ENCODE measurements around the gene TCF23. TPM values are rescaled to one million over a fixed set of nuclear protein-coding genes. Genes with fewer than 3 reads are reported as not detected.

Gene TCF23
- total RNA-seq (not detected), total RNA-seq (0 to 0.11 (median 0) reads per million in 172 experiments)
- polyA plus RNA-seq (2013, experiment 1 of 2): not detected
- 0.01 TPM for polyA plus RNA-seq (2013, experiment 2 of 2)

GRCh38 chr2:27148801-27149439 lies at the start of gene TCF23:
TCF23 (plus strand) TSS chr2:27149004; CDS start chr2:27149134, 130 bp downstream.
- no peak within 1 kb of the TSS for H3K4me3 Mint-ChIP-seq
- ATAC-seq (ENCODE audit: poor library complexity): no peak
- H3K27me3 Mint-ChIP-seq: peaks cover 17% of the 10 kb centered on the region
- ChIA-PET CTCF (no interaction called here), POLR2A (no interaction called here)
- intact Hi-C loops (cut with DNase I, micrococcal nuclease): loop anchor here in 1 of 2 experiments (5.0 kb wide), 1 partner anchor 37 kb away; no protein-coding TSS in a partner anchor
- no peaks in the 10 kb centered on the region for H3K9me3 Mint-ChIP-seq
- Histone ChIP-seq H3K4me3 (ENCODE audit: low read length) (no peak within 1 kb of the TSS), H3K4me1 (ENCODE audit: insufficient read depth, low read length) (no peaks in the 10 kb centered on the region), H3K27ac (ENCODE audit: low read depth in 1 of 2, low read length in 2 of 2) (no peak within 1 kb of the TSS), H3K9me3 (ENCODE audit: control insufficient read depth in 1 of 2, insufficient read depth in 1 of 2, low read length in 2 of 2) (no peaks in the 10 kb centered on the region), H3K27me3 (ENCODE audit: control insufficient read depth in 1 of 2, insufficient read depth in 2 of 2, low read length in 2 of 2) (peaks cover 0 to 4% of the 10 kb centered on the region in 2 experiments), H3K36me3 (ENCODE audit: insufficient read depth, low read length) (no peaks in the 10 kb centered on the region)
- no peak within 1 kb of the TSS for H3K27ac Mint-ChIP-seq
- H3K4me1 Mint-ChIP-seq (ENCODE audit: low read depth): no peaks in the 10 kb centered on the region
- no peak for DNase-seq
- TF ChIP-seq CTCF (IDR thresholded peaks at IDR 0.05): no peak
- no peaks in the 10 kb centered on the region for H3K36me3 Mint-ChIP-seq (ENCODE audit: low read depth)

- TF ChIP-seq CTCF (IDR thresholded peaks at IDR 0.05): no peak
- peaks cover 7% of the 10 kb centered on the region for H3K36me3 Mint-ChIP-seq (ENCODE audit: low read depth)
- Histone ChIP-seq H3K4me3 (ENCODE audit: low read length) (no peak overlapping the region), H3K4me1 (ENCODE audit: insufficient read depth, low read length) (peaks cover 9% of the 10 kb centered on the region), H3K27me3 (ENCODE audit: control insufficient read depth in 1 of 2, insufficient read depth in 2 of 2, low read length in 2 of 2) (no peaks in the 10 kb centered on the region), H3K27ac (ENCODE audit: low read depth in 1 of 2, low read length in 2 of 2) (no peak overlapping the region), H3K36me3 (ENCODE audit: insufficient read depth, low read length) (peaks cover 2% of the 10 kb centered on the region), H3K9me3 (ENCODE audit: control insufficient read depth in 1 of 2, insufficient read depth in 1 of 2, low read length in 2 of 2) (no peaks in the 10 kb centered on the region)
- no peaks in the 10 kb centered on the region for H3K9me3 Mint-ChIP-seq
- ChIA-PET POLR2A (no interaction called here), CTCF (interaction anchor here (0.8 to 1.8 kb wide), 3 partner anchors 92 to 204 kb away, joined by 3 to 9 read pairs (median 4); no protein-coding TSS in a partner anchor)
- ATAC-seq (ENCODE audit: poor library complexity): no peak
- peaks cover 11% of the 10 kb centered on the region for H3K4me1 Mint-ChIP-seq (ENCODE audit: low read depth)
- H3K4me3 Mint-ChIP-seq: no peak overlapping the region
- intact Hi-C loops (cut with DNase I, micrococcal nuclease): loop anchor here in 1 of 2 experiments (1.0 to 5.0 kb wide), 3 partner anchors 92 to 583 kb away; no protein-coding TSS in a partner anchor
- no peak overlapping the region for H3K27ac Mint-ChIP-seq
- no peak for DNase-seq
- H3K27me3 Mint-ChIP-seq: no peaks in the 10 kb centered on the region
These were observed 49.4 kb upstream of the TCF23 start for GRCh38 chr2:27099334-27099955.

GRCh38 chr2:27100036-27100435 lies 48.8 kb upstream of the TCF23 start:
- H3K4me3 ChIP-seq (ENCODE audit: low read length): no peak overlapping the region
- ATAC-seq (ENCODE audit: poor library complexity): no peak
- no peak overlapping the region for H3K4me3 Mint-ChIP-seq
- peaks cover 7% of the 10 kb centered on the region for H3K36me3 Mint-ChIP-seq (ENCODE audit: low read depth)
- DNase-seq: no peak
- CTCF ChIA-PET: interaction anchor here (1.7 to 1.8 kb wide), 2 partner anchors 180 to 203 kb away, joined by 4 to 9 read pairs; no protein-coding TSS in a partner anchor
- intact Hi-C loops (cut with DNase I, micrococcal nuclease): loop anchor here in 1 of 2 experiments (5.0 kb wide), 1 partner anchor 82 kb away; no protein-coding TSS in a partner anchor
- POLR2A ChIA-PET: no interaction called here
- H3K4me1 ChIP-seq (ENCODE audit: insufficient read depth, low read length): peaks cover 9% of the 10 kb centered on the region
- H3K27ac ChIP-seq (ENCODE audit: low read depth in 1 of 2, low read length in 2 of 2): no peak overlapping the region
- peaks cover 11% of the 10 kb centered on the region for H3K4me1 Mint-ChIP-seq (ENCODE audit: low read depth)
- H3K36me3 ChIP-seq (ENCODE audit: insufficient read depth, low read length): peaks cover 2% of the 10 kb centered on the region
- no peaks in the 10 kb centered on the region for H3K27me3 ChIP-seq (ENCODE audit: control insufficient read depth in 1 of 2, insufficient read depth in 2 of 2, low read length in 2 of 2)
- no peak overlapping the region for H3K27ac Mint-ChIP-seq
- H3K9me3 ChIP-seq (ENCODE audit: control insufficient read depth in 1 of 2, insufficient read depth in 1 of 2, low read length in 2 of 2): no peaks in the 10 kb centered on the region
- H3K9me3 Mint-ChIP-seq: no peaks in the 10 kb centered on the region
- no peak for TF ChIP-seq CTCF (IDR thresholded peaks at IDR 0.05)
- H3K27me3 Mint-ChIP-seq: no peaks in the 10 kb centered on the region
